ENCODE measurements around the gene CENPP.

- TF ChIP-seq CTCF (IDR thresholded peaks at IDR 0.05; ENCODE audit: low read depth, low read length) (no peak), POLR2A (IDR thresholded peaks at IDR 0.05; ENCODE audit: extremely low read depth, insufficient read length) (no peak)
Observed at GRCh38 chr9:92359394-92359995, 33.7 kb downstream of the CENPP start.

Data from NB4 (cell line).